K562 (cell line): ENCODE measurements around the gene FUBP3. TPM values are rescaled to one million over a fixed set of nuclear protein-coding genes. Genes with fewer than 3 reads are reported as not detected.
A peak's percentile ranks its signal among the peaks of the same experiment; 100 is the strongest.

Experiments
- CHD4 ChIP-seq: fragments of 200-600 bp; sonication (generic); IDR thresholded peaks from 3 replicates; pipeline ENCODE4 v1.6.1; 2012; ENCODE audit warnings: low read depth, mild to moderate bottlenecking, mixed read lengths, low read length, inconsistent platforms; ENCODE audit not compliant: insufficient read depth, insufficient replicate concordance, poor library complexity, severe bottlenecking
- CTBP1 ChIP-seq: fragments of 450-650 bp; IDR thresholded peaks from 2 replicates; pipeline ENCODE4 v1.6.1; 2016; ENCODE audit warnings: borderline replicate concordance
- GTF2A2 ChIP-seq: IDR thresholded peaks from 2 replicates; pipeline ENCODE4 v1.6.1; 2016; ENCODE audit warnings: mild to moderate bottlenecking, missing genetic modification characterization, missing compliant biosample characterization
- HMBOX1 ChIP-seq: sonication (generic); IDR thresholded peaks from 2 replicates; pipeline ENCODE4 v1.6.1; 2016
- HNRNPK ChIP-seq: fragments of 200-400 bp; formaldehyde crosslinking; IDR thresholded peaks from one replicate; pipeline ENCODE4 v1.6.1; 2018; ENCODE audit warnings: mild to moderate bottlenecking, low read depth, low read length; ENCODE audit not compliant: poor library complexity, severe bottlenecking
- KAT7 ChIP-seq: sonication (generic); formaldehyde crosslinking; IDR thresholded peaks from 2 replicates; pipeline ENCODE4 v1.8.0; 2022; ENCODE audit warnings: missing genetic modification reagents, mild to moderate bottlenecking, borderline replicate concordance
- MAX ChIP-seq: sonication (generic); formaldehyde crosslinking; IDR thresholded peaks from 2 replicates; pipeline ENCODE4 v1.9.0; 2022; ENCODE audit warnings: mild to moderate bottlenecking, missing genetic modification reagents
- NR4A1 ChIP-seq, 2 experiments: fragments of 250-450 bp in 1 of 2; fragments of 450-650 bp in 1 of 2; sonication (Bioruptor Pico) in 1 of 2; IDR thresholded peaks; 2 replicates each; pipeline versions ENCODE4 v1.4.0 to v1.6.1; 2016 to 2020; ENCODE audit warnings: mild to moderate bottlenecking in 2 of 2, missing compliant biosample characterization in 1 of 2, missing genetic modification characterization in 1 of 2, moderate library complexity in 1 of 2
- RBM34 ChIP-seq: fragments of 200-400 bp; formaldehyde crosslinking; IDR thresholded peaks from 2 replicates; pipeline ENCODE4 v1.6.1; 2018; ENCODE audit warnings: low read length, borderline replicate concordance; ENCODE audit not compliant: insufficient read depth
- RNF2 ChIP-seq: sonication (generic); IDR thresholded peaks from 2 replicates; pipeline ENCODE4 v1.6.1; 2016
- THRB ChIP-seq: fragments of 450-650 bp; formaldehyde crosslinking; conservative IDR thresholded peaks from 2 replicates; pipeline ENCODE4 v1.4.0; 2022; ENCODE audit warnings: mild to moderate bottlenecking, missing genetic modification characterization
- ZBTB1 ChIP-seq: sonication (generic); formaldehyde crosslinking; IDR thresholded peaks from 2 replicates; pipeline ENCODE4 v1.8.1; 2023; ENCODE audit warnings: missing genetic modification reagents, low read depth, mild to moderate bottlenecking, borderline replicate concordance
- ZBTB11 ChIP-seq, 3 experiments: fragments of 200-800 bp in 1 of 3; fragments of 250-450 bp in 1 of 3; fragments of 450-650 bp in 1 of 3; sonication (Bioruptor Pico) in 1 of 3; sonication (Bioruptor generic) in 1 of 3; formaldehyde crosslinking in 1 of 3; IDR thresholded peaks; 2 replicates each; pipeline versions ENCODE4 v1.6.1 to v1.8.0; 2016 to 2022; ENCODE audit warnings: mild to moderate bottlenecking in 2 of 3, missing genetic modification characterization in 2 of 3, missing compliant biosample characterization in 1 of 3, moderate library complexity in 1 of 3
- ZBTB26 ChIP-seq: fragments of 450-650 bp; formaldehyde crosslinking; IDR thresholded peaks from 2 replicates; pipeline ENCODE4 v1.4.0; 2022; ENCODE audit warnings: missing genetic modification characterization
- ZC3H8 ChIP-seq: fragments of 450-650 bp; IDR thresholded peaks from 2 replicates; pipeline ENCODE4 v1.6.1; 2017
- ZNF12 ChIP-seq: sonication (generic); formaldehyde crosslinking; IDR thresholded peaks from 2 replicates; pipeline ENCODE4 v1.4.0; 2020; ENCODE audit warnings: mild to moderate bottlenecking, missing genetic modification reagents
- ZNF23 ChIP-seq: fragments of 250-450 bp; sonication (Bioruptor Pico); IDR thresholded peaks from 2 replicates; pipeline ENCODE4 v1.4.0; 2020; ENCODE audit warnings: mild to moderate bottlenecking
- ZNF274 ChIP-seq: IDR thresholded peaks from 2 replicates; pipeline ENCODE4 v1.6.1; 2011; ENCODE audit warnings: low read depth, mild to moderate bottlenecking, low read length, moderate library complexity, borderline replicate concordance
- polyA plus RNA-seq, 8 experiments: library from polyadenylated mRNA; depleted of rRNA in 4 of 8; stranded (reverse) in 5 of 8; unstranded in 3 of 8; fragments of >200 nt; fragmentation: Nextera tagmentation in 2 of 8; fragmentation: Illumina TruSeq in 1 of 8; extraction: Ambion mirVana in 2 of 8; extraction: Trizol in 1 of 8; gene quantifications; 2 replicates each; pipeline versions ENCODE4 v1.2.1 to v1.2.3, GENCODE V29; 2011 to 2014; ENCODE audit warnings: inconsistent platforms in 1 of 8, missing spikeins in 1 of 8
- total RNA-seq, 7 experiments: library from RNA; depleted of rRNA in 6 of 7; stranded (reverse); fragments of >200 nt in 6 of 7; fragmentation: Illumina TruSeq in 2 of 7; extraction: Trizol in 2 of 7; gene quantifications; 2 replicates each; pipeline versions ENCODE4 v1.2.1 to v1.2.3, GENCODE V29; 2011 to 2021; ENCODE audit warnings: low replicate concordance in 1 of 7

The FUBP3 gene
- total and polyA plus RNA-seq, 9 of the 15 experiments (the other 6 are each of a cell fraction or from before 2014, with no cell fraction given): 3.0 to 64.0 (median 48.1) TPM

- no peak for TF ChIP-seq ZBTB26
- no peak for TF ChIP-seq RBM34
- no peak for TF ChIP-seq NR4A1 (CRISPR knock-in tag; IDR thresholded peaks at IDR 0.05)
- TF ChIP-seq NR4A1 (tag; IDR thresholded peaks at IDR 0.05): peak; percentile 73; the same call in 1 of the 2 replicates
- TF ChIP-seq CHD4: no peak
- no peak for TF ChIP-seq ZNF274
- TF ChIP-seq MAX (CRISPR knock-in tag): peak; percentile 78
- peak; percentile 82 for TF ChIP-seq CTBP1
- no peak for TF ChIP-seq KAT7 (CRISPR knock-in tag)
- no peak for TF ChIP-seq ZBTB11 (CRISPR knock-in tag; IDR thresholded peaks at IDR 0.05)
- no peak for TF ChIP-seq ZNF23 (CRISPR knock-in tag)
- peak; percentile 45; the same call in 1 of the 2 replicates for TF ChIP-seq RNF2
- no peak for TF ChIP-seq THRB (CRISPR knock-in tag)
- no peak for TF ChIP-seq GTF2A2 (tag)
- TF ChIP-seq ZNF12 (CRISPR knock-in tag): no peak
- TF ChIP-seq ZC3H8: no peak
- no peak for TF ChIP-seq HMBOX1
- TF ChIP-seq ZBTB1 (CRISPR knock-in tag): no peak
- no peak for TF ChIP-seq HNRNPK
Observed at GRCh38 chr9:130535818-130536521, 43.4 kb upstream of the FUBP3 start (continued).
